Right atrium auricular region (tissue), 2 donors: ENCODE results near the gene B3GNT9. TPM values are rescaled to one million over a fixed set of nuclear protein-coding genes. Genes with fewer than 3 reads are reported as not detected.

ENCODE experiments used
- DNase-seq: peaks from one replicate; pipeline ENCODE4 v3.0.0-alpha.2; 2019; ENCODE audit warnings: low spot score
- H3K27ac ChIP-seq, 2 donors: fragments of 200-600 bp; sonication (generic); 1 replicate in 1 of 2; 2 replicates in 1 of 2; pipeline ENCODE4 v1.5.1; 2016 to 2019
- H3K27me3 ChIP-seq, 2 donors: fragments of 200-600 bp; sonication (generic); one replicate each; pipeline versions ENCODE4 v1.5.1 to v1.6.0; 2017 to 2019
- H3K36me3 ChIP-seq: fragments of 200-600 bp; sonication (generic); one replicate; pipeline ENCODE4 v1.5.1; 2016
- H3K4me1 ChIP-seq, 2 donors: fragments of 200-600 bp; sonication (generic); one replicate each; pipeline versions ENCODE4 v1.5.1 to v1.6.0; 2017 to 2019
- H3K4me3 ChIP-seq, 2 donors: fragments of 200-600 bp; sonication (generic); 1 replicate in 1 of 2; 2 replicates in 1 of 2; pipeline ENCODE4 v1.5.1; 2017 to 2019; ENCODE audit warnings: mild to moderate bottlenecking in 1 of 2, moderate library complexity in 1 of 2
- H3K9me3 ChIP-seq, 2 donors: fragments of 200-600 bp; sonication (generic); one replicate each; pipeline ENCODE4 v1.5.1; 2019
- CTCF ChIP-seq, 2 donors: fragments of 200-600 bp; sonication (generic); IDR thresholded peaks; one replicate each; pipeline ENCODE4 v1.5.1; 2019; ENCODE audit warnings: antibody characterized with exemption in 2 of 2
- total RNA-seq, 2 donors: library from RNA; depleted of rRNA; stranded (reverse); fragments of >200 nt; gene quantifications; one replicate each; pipeline ENCODE4 v1.1.0, GENCODE V29; 2016

B3GNT9 gene
- total RNA-seq, 2 donors from 2014 or later, result 12.2 to 31.6 TPM

GRCh38 chr16:67115639-67116038 lies 35.2 kb downstream of the B3GNT9 start:
- TF ChIP-seq CTCF (IDR thresholded peaks at IDR 0.05), result no peak
- no peak for DNase-seq
- Histone ChIP-seq H3K36me3 (peaks cover 6% of the 10 kb centered on the region), H3K27me3 (no peaks in the 10 kb centered on the region), H3K4me3 (no peak overlapping the region), H3K9me3 (no peaks in the 10 kb centered on the region), H3K27ac (no peak overlapping the region), H3K4me1 (peaks cover 0 to 13% of the 10 kb centered on the region in 2 donors)

- TF ChIP-seq CTCF (IDR thresholded peaks at IDR 0.05), result no peak
- H3K36me3 ChIP-seq, result no peaks in the 10 kb centered on the region
- no peaks in the 10 kb centered on the region for H3K27me3 ChIP-seq
- no peak overlapping the region for H3K27ac ChIP-seq
- no peaks in the 10 kb centered on the region for H3K9me3 ChIP-seq
- no peak for DNase-seq
- H3K4me1 ChIP-seq, result peaks cover 0 to 20% of the 10 kb centered on the region in 2 donors
- H3K4me3 ChIP-seq, result no peak overlapping the region
Observed at GRCh38 chr16:67114793-67115192, 36.0 kb downstream of the B3GNT9 start.

- Histone ChIP-seq H3K27ac (no peak overlapping the region), H3K4me3 (no peak overlapping the region), H3K36me3 (no peaks in the 10 kb centered on the region), H3K9me3 (no peaks in the 10 kb centered on the region), H3K27me3 (no peaks in the 10 kb centered on the region), H3K4me1 (peaks cover 0 to 25% of the 10 kb centered on the region in 2 donors)
- TF ChIP-seq CTCF (IDR thresholded peaks at IDR 0.05), result no peak
- DNase-seq, result no peak
Observed at GRCh38 chr16:67112591-67113399, 38.0 kb downstream of the B3GNT9 start.

GRCh38 chr16:67111951-67112444 lies 38.8 kb downstream of the B3GNT9 start:
- peaks cover 0 to 25% of the 10 kb centered on the region in 2 donors for H3K4me1 ChIP-seq
- DNase-seq, result no peak
- no peak overlapping the region for H3K4me3 ChIP-seq
- no peaks in the 10 kb centered on the region for H3K27me3 ChIP-seq
- H3K9me3 ChIP-seq, result no peaks in the 10 kb centered on the region
- TF ChIP-seq CTCF (IDR thresholded peaks at IDR 0.05), result no peak
- H3K27ac ChIP-seq, result no peak overlapping the region
- no peaks in the 10 kb centered on the region for H3K36me3 ChIP-seq

- peak; percentile 91 for DNase-seq
- H3K4me1 ChIP-seq, result peaks cover 0 to 25% of the 10 kb centered on the region in 2 donors
Observed at GRCh38 chr16:67109407-67110135, 41.2 kb downstream of the B3GNT9 start, which contains the start of gene PHAF1. Gene PHAF1, plus strand, starts transcription at chr16:67109941. Its CDS starts 235 bp downstream, at chr16:67110176.

More at GRCh38 chr16:67109407-67110135, 41.2 kb downstream of the B3GNT9 start, which contains the start of gene PHAF1:
- no peaks in the 10 kb centered on the region for H3K36me3 ChIP-seq
- TF ChIP-seq CTCF (IDR thresholded peaks at IDR 0.05), result peak in 1 of 2 donors; percentile 14
- H3K27me3 ChIP-seq, result no peaks in the 10 kb centered on the region
- peak within 1 kb of the TSS; percentile 77 to 88 for H3K27ac ChIP-seq
- H3K9me3 ChIP-seq, result no peaks in the 10 kb centered on the region
- H3K4me3 ChIP-seq, result peak within 1 kb of the TSS; percentile 94 to 98
